ENCODE results near the gene TYW5.

The TYW5 gene

DNA sequence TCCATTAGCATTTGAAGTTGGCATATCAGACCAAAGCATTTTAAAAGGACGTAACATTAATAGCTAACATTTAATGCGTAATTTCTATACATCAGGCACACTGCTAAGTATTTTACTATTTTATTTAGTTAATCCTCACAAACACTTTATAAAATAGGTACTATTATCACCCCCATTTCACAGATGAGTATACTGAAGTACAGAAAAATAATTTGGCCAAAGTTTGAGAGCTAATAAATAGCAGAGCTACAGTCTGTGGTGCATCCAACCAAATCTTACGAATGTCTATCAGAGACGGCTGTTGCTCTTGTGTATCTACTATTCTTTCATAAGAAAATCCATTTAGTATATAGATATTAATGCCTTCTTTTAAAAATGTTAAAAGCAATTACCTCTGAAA is 11.9 kb downstream of the TYW5 start:
- no peaks in the 10 kb centered on the region for H3K27me3 ChIP-seq (ENCODE audit: insufficient read depth, poor library complexity, severe bottlenecking)
- no peak for DNase-seq (ENCODE audit: low read depth in 1 of 2, low spot score in 1 of 2)
- no peak overlapping the region for H3K4me3 ChIP-seq (replicated peaks; ENCODE audit: insufficient read depth, low read length)

DNA sequence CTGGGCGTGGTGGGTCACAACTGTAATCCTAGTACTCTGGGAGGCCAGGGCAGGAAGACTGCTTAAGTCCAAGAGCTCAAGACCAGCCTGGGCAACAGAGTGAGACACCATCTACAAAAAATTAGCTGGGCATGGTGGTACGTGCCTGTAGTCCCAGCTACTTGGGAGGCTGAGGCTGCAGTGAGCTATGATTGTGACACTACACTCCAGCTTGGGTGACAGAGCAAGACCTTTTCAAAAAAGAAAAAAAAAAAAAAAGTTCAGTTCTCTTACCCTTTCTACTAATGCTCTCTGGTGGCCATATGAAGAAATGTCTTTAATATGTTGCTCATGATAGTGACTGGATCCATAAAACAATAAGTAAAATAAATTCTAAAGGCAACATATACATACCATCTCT is 14.9 kb downstream of the TYW5 start:
- no peak overlapping the region for H3K4me3 ChIP-seq (replicated peaks; ENCODE audit: insufficient read depth, low read length)
- no peak for TF ChIP-seq SPI1 (IDR thresholded peaks at IDR 0.05; ENCODE audit: borderline replicate concordance, low read depth)
- no peak for TF ChIP-seq POLR2AphosphoS5 (IDR thresholded peaks at IDR 0.05; ENCODE audit: low read depth)
- TF ChIP-seq GABPA (IDR thresholded peaks at IDR 0.05; ENCODE audit: low read depth): no peak
- TF ChIP-seq CTCF (IDR thresholded peaks at IDR 0.05; ENCODE audit: insufficient read depth, low read length): no peak
- no peak for TF ChIP-seq REST (IDR thresholded peaks at IDR 0.05; ENCODE audit: insufficient replicate concordance, low read depth)
- DNase-seq (ENCODE audit: low read depth in 1 of 2, low spot score in 1 of 2): peak; percentile 17 to 21
- H3K27ac ChIP-seq (replicated peaks): no peak overlapping the region
- no peaks in the 10 kb centered on the region for H3K27me3 ChIP-seq (ENCODE audit: insufficient read depth, poor library complexity, severe bottlenecking)

More for the DNA sequence above, 11.9 kb downstream of the TYW5 start:
- TF ChIP-seq CTCF (IDR thresholded peaks at IDR 0.05; ENCODE audit: insufficient read depth, low read length) (no peak), SPI1 (IDR thresholded peaks at IDR 0.05; ENCODE audit: borderline replicate concordance, low read depth) (no peak), GABPA (IDR thresholded peaks at IDR 0.05; ENCODE audit: low read depth) (no peak), REST (IDR thresholded peaks at IDR 0.05; ENCODE audit: insufficient replicate concordance, low read depth) (no peak), POLR2AphosphoS5 (IDR thresholded peaks at IDR 0.05; ENCODE audit: low read depth) (no peak)
- no peak overlapping the region for H3K27ac ChIP-seq (replicated peaks)

GRCh38 chr2:199936554-199936953 is 18.7 kb downstream of the TYW5 start:
- TF ChIP-seq POLR2AphosphoS5 (IDR thresholded peaks at IDR 0.05; ENCODE audit: low read depth) (no peak), GABPA (IDR thresholded peaks at IDR 0.05; ENCODE audit: low read depth) (no peak), REST (IDR thresholded peaks at IDR 0.05; ENCODE audit: insufficient replicate concordance, low read depth) (no peak), CTCF (IDR thresholded peaks at IDR 0.05; ENCODE audit: insufficient read depth, low read length) (no peak), SPI1 (IDR thresholded peaks at IDR 0.05; ENCODE audit: borderline replicate concordance, low read depth) (no peak)

More at GRCh38 chr2:199936554-199936953, 18.7 kb downstream of the TYW5 start:
- DNase-seq (ENCODE audit: low read depth in 1 of 2, low spot score in 1 of 2): no peak
- H3K27me3 ChIP-seq (ENCODE audit: insufficient read depth, poor library complexity, severe bottlenecking): no peaks in the 10 kb centered on the region
- no peak overlapping the region for H3K4me3 ChIP-seq (replicated peaks; ENCODE audit: insufficient read depth, low read length)
- no peak overlapping the region for H3K27ac ChIP-seq (replicated peaks)
